Uterus (tissue), 2 donors: Measurements from ENCODE around the gene SLC39A7.

Experiments used
- CTCF ChIP-seq, 4 experiments: fragments of 200-600 bp in 2 of 4; fragments of 450-650 bp in 2 of 4; sonication (generic) in 2 of 4; IDR thresholded peaks; one replicate each; pipeline ENCODE4 v1.5.1; 2016 to 2019; ENCODE audit warnings: antibody characterized with exemption in 4 of 4, mild to moderate bottlenecking in 2 of 4, moderate library complexity in 1 of 4
- POLR2A ChIP-seq, 2 donors: fragments of 450-650 bp; IDR thresholded peaks; one replicate each; pipeline ENCODE4 v1.6.1; 2016; ENCODE audit warnings: antibody characterized with exemption in 2 of 2, mild to moderate bottlenecking in 1 of 2, moderate library complexity in 1 of 2

DNA sequence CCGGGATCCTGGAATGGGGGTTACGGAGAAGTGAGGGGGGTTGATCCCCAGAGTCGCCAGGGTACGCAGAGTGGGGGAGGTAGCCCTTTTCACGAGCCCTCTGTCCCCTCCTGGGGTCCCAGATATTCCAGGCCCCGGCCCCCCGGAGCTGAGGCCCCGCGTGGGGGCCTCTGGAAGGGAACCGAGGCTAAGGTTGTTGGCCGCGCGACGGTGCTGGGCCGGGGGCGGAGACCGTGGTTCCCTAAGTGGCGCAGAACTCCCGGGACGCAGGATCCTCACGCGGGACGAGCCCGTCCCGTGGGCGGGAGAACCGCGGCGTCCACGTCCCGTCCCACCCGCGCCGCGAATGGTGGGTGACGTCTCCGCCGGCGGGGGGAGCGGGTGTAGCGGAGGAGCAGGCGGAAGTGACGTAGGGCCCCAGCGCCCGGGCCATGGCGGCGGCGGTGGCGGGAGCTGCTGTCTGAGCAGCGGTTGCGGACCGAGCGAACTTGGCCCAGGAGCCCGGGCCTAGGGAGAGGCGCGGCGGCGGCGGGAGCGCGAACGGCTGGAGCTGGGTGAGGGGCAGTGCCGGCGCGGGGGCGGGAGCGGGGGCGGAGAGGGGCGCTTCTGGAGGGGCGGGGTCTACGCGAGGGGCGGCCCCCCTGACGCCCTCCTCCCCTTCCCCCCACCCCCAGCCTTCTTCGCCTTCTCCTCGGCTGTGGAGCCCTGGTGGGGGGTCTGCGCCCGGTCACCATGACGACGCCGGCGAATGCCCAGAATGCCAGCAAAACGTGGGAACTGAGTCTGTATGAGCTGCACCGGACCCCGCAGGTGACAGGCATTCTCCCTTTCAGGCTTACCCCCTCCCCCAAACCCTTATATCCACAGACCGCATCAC is 7.7 kb downstream of the SLC39A7 start, which contains the start of gene RING1:
- TF ChIP-seq CTCF (IDR thresholded peaks at IDR 0.05) (peak in 1 of 4 experiments; percentile 19), POLR2A (IDR thresholded peaks at IDR 0.05) (peak; percentile 97 to 100)
